Ascending aorta (tissue), 2 donors: Measurements from ENCODE around the gene SMIM38. TPM values are rescaled to one million over a fixed set of nuclear protein-coding genes. Genes with fewer than 3 reads are reported as not detected.
A peak's percentile ranks its signal among the peaks of the same experiment; 100 is the strongest.

Source experiments
- DNase-seq, 2 donors: peaks; one replicate each; pipeline ENCODE4 v3.0.0-alpha.2; 2019; ENCODE audit warnings: low spot score in 2 of 2
- H3K27ac ChIP-seq, 2 donors: fragments of 200-600 bp; sonication (generic); one replicate each; pipeline ENCODE4 v1.5.1; 2016 to 2017; ENCODE audit warnings: mild to moderate bottlenecking in 1 of 2
- H3K27me3 ChIP-seq: fragments of 200-600 bp; sonication (generic); one replicate; pipeline ENCODE4 v1.5.1; 2017
- H3K36me3 ChIP-seq, 2 donors: fragments of 200-600 bp; sonication (generic); one replicate each; pipeline ENCODE4 v1.5.1; 2016
- H3K4me1 ChIP-seq, 2 donors: fragments of 200-600 bp; sonication (generic); one replicate each; pipeline ENCODE4 v1.5.1; 2016 to 2017; ENCODE audit warnings: mild to moderate bottlenecking in 1 of 2
- H3K4me3 ChIP-seq, 2 donors: fragments of 200-600 bp; sonication (generic); one replicate each; pipeline ENCODE4 v1.5.1; 2016 to 2017; ENCODE audit warnings: mild to moderate bottlenecking in 1 of 2
- H3K9me3 ChIP-seq, 2 donors: fragments of 200-600 bp; sonication (generic); one replicate each; pipeline ENCODE4 v1.5.1; 2016
- CTCF ChIP-seq, 3 experiments: fragments of 200-600 bp in 2 of 3; fragments of 450-650 bp in 1 of 3; sonication (generic) in 2 of 3; IDR thresholded peaks; one replicate each; pipeline ENCODE4 v1.5.1; 2016 to 2019; ENCODE audit warnings: antibody characterized with exemption in 3 of 3, mild to moderate bottlenecking in 1 of 3, moderate library complexity in 1 of 3
- intact Hi-C: fragments of 100-400 bp; cut with DNase I; formaldehyde crosslinking; loops from one replicate; pipeline ENCODE4 v1.15.1; 2023
- total RNA-seq: library from RNA; depleted of rRNA; stranded (reverse); fragments of >200 nt; gene quantifications from one replicate; pipeline ENCODE4 v1.1.0, GENCODE V29; 2016

Gene SMIM38
- total RNA-seq, 1 donor from 2014 or later = 3.1 TPM

- Histone ChIP-seq H3K9me3 (no peaks in the 10 kb centered on the region), H3K36me3 (no peaks in the 10 kb centered on the region), H3K4me3 (no peak overlapping the region), H3K4me1 (peaks cover 0 to 5% of the 10 kb centered on the region in 2 donors), H3K27ac (no peak overlapping the region), H3K27me3 (no peaks in the 10 kb centered on the region)
- intact Hi-C loops = no loop called here
- DNase-seq = peak in 1 of 2 donors; percentile 53
- no peak for TF ChIP-seq CTCF (IDR thresholded peaks at IDR 0.05)
Observed at GRCh38 chr11:69204246-69204940, 48.7 kb downstream of the SMIM38 start.

- Histone ChIP-seq H3K4me3 (no peak overlapping the region), H3K27ac (no peak overlapping the region), H3K27me3 (no peaks in the 10 kb centered on the region), H3K9me3 (no peaks in the 10 kb centered on the region), H3K4me1 (peaks cover 0 to 5% of the 10 kb centered on the region in 2 donors), H3K36me3 (no peaks in the 10 kb centered on the region)
- TF ChIP-seq CTCF (IDR thresholded peaks at IDR 0.05) = no peak
- intact Hi-C loops = no loop called here
- peak in 1 of 2 donors; percentile 58 for DNase-seq
Observed at GRCh38 chr11:69204941-69205742, 49.4 kb downstream of the SMIM38 start.

Other genes starting within 250 kb of the SMIM38 start
- gene MRGPRD, start 174.9 kb upstream of the SMIM38 start, total RNA-seq = not detected
- 209 TPM for gene MRGPRF, start 142.7 kb upstream of the SMIM38 start, total RNA-seq
- 24.9 TPM for gene TPCN2, start 107.0 kb upstream of the SMIM38 start, total RNA-seq
- gene MYEOV, start 138.2 kb downstream of the SMIM38 start, total RNA-seq = not detected